Ammon's horn (tissue), 1 donor: ENCODE measurements around the gene KIAA0040.
A peak's percentile ranks its signal among the peaks of the same experiment; 100 is the strongest.

Source experiments
- DNase-seq: peaks from one replicate; pipeline ENCODE4 v3.0.0-alpha.2; 2016; ENCODE audit warnings: low spot score

The KIAA0040 gene

DNA sequence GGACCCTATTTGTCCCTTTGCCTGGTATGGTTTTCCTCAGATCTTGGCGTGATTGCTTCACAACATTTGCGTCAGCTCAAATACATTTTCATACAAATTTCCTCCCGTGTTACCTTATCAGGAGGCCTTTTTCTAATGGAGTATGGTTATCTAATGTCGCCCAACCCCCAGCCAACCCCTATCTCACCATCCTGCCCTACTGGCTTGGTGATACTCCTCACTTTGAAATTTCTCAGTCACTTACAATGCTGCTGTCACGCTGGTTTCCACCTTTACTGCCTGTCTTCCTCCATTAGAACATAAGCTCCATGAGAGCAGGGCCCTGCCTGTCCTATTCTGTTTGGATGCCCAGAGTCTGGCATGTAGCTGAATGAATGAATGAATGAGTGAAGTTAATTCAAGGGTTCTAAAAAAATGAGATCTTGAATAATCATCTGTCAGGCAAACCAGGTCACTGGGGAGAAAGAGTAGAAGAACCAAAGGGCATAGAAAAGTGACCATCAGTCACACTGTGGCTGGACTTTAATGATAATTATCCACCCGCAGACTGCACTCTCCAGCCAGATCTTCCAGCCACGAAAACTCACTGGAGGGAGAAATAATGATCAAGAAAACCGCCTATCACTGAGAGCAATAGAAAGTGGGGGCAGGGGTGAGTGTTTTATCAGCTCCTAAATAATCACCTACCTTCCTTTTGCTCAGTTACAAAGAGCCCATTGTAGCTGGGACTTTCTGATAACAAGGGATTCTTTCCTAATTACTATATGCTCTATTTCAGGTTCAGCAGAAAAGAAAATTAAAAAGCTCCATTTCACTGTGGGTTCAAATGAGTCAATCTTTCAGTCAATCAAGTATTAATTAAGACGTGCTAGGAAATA, 21.3 kb downstream of the KIAA0040 start:
- DNase-seq: no peak

DNA sequence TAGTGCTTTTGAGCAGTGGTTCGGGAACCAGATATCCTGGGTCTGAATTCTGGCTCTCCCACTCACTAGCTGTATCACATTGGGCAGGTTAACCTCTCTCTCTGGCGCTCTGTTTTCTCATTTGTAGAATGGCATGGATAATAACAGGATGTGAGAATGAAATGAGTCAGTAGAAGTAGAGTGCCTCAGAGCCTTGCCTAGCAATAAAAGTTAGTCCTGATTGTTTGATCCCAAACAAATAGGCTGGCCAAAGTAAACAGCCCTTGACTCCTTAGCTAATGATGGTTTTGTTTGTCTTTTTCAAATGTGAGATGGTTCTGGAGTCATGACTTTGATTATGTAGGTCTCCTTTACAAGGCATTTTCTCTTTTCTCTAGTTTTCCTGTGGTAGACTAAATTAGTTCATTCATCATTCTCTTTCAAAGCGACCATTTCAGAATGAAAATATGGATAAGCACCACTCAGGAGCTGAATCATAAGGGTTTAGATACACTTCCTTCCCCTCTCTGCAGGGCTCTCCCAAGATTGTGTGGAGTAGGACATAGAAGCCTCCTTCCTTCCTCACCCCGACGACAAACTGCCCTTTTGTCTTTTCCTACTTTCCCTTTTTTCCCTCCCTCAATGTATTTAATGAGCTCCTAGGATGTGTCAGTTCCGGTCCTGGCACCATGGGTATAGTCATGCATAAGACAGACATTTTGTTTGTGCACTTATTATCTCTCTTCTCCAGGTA, 23.1 kb downstream of the KIAA0040 start:
- DNase-seq: no peak

DNA sequence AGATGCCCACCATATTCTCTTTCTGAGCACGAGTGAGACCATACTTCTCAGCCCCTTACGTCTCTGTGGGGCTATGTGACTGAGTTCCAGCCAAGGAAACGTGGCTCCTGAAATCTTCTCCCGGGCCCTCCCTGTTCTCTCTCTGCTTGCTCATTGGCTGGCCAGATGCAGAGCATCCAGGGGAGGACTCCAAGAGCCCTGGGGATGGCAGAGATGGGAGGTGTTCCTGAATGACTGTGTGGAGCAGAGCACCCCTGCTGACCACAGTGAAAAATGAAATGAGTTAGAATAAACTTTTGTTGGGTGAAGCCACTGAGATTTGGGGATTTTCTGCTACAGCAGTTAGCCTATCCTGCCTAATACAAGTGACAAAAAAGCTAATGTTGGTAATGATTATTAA, 23.8 kb downstream of the KIAA0040 start:
- no peak for DNase-seq

DNA sequence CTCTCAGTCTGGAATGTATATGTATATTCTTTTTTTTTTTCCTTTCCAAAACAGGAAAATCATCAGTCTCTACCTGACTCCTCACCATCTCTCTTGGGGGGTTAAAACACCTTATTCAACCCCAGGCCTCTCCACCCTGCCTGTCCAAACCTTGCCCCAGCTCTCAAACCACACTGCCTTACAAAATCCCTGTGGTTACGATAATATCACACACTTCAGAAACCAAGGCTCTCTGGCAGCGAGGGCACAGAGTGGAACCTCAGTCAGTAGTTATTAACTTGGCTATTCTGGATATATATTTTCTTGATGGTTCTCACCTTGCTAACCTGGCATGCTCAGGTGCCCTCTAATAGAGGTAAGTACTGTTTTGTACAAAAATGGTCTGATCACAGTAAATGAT, 24.7 kb downstream of the KIAA0040 start:
- no peak for DNase-seq

DNA sequence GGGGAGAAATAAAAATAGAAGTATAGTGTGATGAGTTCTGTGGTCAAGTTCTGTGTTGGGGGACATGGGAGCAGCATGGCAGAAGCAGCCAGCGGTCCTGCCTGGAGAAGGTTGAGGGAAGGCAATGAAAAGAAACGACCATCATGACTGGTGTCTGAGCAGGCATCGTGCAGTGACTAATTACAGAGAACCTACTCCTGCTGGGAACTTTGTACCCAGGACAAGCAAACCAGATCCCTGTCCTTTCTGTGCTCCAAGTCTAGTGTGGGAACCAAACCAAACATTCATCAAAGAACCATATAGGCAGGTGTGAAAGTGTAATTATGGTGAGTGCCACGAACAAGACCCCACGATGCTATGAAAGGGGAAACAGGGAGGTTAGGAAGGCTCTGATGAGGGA, 25.8 kb downstream of the KIAA0040 start:
- DNase-seq: no peak

DNA sequence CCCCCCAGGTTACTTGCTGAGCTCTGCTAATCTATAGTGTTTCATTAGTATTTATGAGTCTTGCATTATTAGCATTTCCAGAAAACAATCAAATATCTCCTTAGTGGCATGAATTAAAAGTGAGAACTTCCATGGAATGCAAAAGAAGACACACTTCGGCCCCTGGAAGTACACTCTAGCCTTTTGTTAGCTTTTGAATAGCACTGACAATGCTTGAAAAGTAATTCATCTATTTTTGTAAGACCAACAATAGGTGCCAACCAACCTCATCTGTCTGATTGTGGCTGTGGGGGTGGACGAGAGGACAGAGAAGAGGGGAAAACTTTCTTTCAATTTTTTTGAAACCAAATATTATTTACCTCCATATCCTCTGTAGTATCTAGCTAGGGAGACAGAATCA, 27.8 kb downstream of the KIAA0040 start:
- no peak for DNase-seq

DNA sequence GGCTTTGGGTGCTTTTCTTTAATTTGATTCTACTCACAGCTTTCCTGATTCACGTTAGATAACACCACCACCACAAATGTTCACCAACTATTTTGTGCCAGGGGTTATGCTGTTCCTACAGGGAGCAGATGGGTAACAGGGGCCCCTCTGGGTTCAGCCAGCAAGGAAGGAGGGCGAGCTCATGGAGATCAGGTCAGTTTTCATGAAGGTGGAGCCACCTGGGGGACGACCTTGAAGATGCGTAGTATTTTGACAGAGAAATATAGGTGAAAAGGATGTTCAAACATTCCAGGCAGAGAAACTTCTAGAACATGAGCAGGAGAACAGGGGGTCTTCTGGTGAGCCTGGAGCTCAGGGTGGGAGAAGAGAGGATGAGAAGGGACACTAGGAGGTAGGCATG, 28.9 kb downstream of the KIAA0040 start:
- DNase-seq: no peak

DNA sequence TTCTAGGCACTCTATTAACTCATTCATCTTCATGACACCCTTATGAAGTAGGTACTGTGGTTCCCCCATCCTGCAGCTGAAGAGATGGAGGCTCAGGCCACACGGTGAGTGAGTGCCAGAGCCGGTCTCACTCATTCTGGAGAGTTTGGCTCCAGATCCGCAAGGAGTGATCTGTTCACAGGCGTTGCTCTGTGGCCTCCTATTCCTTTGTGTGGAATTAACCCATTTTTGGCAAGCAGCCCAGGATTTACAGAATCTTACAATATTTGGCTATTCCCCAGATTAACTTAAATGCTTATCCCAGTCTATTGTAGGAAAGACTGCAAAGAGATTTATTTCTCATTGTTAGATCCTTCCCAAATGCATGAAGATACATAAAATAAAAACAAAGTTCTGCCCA, 29.6 kb downstream of the KIAA0040 start:
- DNase-seq: no peak

DNA sequence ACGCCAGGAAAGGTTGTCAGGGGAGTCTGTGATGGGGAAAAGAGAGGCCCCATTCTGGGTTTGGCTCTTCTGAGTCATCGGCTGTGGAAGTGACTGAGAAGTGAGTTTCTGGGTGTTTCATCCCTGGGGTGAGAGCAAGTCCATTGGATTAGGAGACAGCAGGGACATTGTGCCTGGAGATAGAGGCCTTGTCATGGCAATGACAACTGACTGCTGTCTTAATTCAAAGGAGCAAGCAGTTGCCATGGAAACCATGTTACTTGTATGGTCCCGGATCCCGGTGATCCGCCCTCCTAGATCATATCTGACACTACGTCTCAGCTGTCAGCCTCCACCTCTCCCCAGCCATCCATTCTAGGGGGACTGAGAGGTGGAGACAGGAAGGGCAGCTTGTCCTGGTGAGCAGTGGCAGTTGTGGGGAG, 34.4 kb downstream of the KIAA0040 start:
- peak; percentile 36 for DNase-seq

DNA sequence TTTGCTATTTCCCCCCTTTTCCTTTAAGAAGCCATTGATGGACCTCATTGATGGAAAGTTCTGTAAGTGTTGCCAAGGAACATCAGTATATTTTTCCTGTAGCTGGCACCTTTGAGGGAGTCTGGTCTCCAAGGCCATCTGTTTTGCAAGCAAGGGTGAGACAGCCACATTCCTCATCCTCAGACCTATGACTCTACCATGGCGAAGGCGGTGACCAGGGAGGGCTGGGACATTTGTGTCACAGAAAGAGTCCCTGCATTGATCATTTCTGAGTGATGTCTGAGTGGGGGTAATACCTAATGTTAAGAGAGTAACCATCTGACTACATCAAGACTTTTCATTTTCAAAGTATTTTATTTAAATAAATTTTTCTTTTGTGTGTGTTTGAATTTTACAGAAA, 35.4 kb downstream of the KIAA0040 start:
- DNase-seq: no peak

DNA sequence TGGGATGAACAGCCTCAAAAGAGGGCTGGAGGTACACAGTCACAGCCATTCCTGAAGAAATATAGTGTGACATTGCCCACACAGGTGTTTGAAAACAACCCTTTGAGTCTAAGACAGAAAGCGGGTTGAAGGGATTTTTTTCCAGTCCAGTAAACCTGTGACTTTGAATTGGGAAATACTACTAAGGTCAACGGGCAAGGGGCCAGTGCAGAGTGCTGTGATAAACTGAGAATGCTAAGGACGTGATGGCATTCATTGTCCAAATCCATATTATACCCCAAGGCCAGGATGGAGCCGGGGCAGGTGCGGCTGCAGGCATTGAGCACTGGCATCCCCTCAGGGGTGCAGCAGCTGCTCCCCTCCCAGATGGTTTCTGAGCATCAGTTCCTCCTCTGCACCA, 36.6 kb downstream of the KIAA0040 start:
- no peak for DNase-seq

DNA sequence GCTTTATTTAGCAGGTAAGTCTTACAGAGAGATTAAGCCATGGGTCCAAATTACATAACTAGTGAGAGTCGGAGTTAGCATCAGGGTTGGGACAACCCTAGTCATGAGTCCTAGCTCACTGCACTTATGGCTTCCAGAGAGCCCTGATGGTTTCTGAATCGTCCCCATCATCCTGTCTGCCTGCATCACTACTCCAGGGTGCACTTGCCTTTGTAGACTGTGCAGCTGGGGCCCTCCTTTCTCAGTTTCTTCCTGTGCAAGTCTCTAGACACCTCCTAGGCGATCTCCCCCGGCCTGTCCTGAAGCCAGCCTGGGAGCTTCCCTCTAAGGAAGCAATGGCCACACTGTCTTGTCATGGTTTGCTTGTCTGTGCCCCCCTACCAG, 37.1 kb downstream of the KIAA0040 start:
- no peak for DNase-seq

DNA sequence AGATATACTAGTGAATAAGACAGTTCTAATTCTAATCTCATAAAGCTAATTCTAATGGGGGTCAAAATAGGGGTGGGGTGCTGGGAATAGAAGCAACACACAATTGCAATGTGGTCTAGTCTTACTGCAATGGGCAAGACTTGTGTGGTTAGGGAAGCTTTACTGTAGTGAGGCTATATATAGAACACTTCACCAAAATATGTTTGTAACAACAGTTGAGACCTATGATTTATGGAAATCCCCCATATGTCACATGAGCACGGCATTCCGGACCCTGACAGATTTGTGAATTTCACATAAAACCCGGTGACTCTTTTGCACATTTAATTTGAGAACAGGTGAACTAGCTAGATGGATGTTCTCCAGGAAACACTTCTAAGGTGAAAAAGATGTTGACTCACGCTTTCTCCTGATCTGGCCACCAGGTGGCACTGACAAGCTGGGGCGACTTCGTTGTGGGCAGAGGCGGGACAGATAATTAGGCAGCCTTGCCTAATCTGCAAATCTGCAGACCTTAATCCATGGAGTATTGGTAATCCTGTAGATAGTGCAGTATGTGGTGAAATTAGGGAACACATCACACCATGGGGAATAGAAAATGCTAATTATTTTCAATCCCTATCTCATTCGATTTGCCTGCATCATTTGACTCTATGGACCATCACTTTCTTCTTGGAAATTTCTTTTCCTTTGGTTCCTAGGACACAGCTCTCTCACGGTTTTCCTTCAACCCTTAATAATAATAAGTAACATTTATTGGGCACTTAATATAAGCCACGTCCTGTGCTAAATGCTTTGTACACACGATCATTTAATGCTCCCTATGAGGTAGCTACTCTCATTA, 37.7 kb downstream of the KIAA0040 start:
- peak; percentile 74 for DNase-seq

DNA sequence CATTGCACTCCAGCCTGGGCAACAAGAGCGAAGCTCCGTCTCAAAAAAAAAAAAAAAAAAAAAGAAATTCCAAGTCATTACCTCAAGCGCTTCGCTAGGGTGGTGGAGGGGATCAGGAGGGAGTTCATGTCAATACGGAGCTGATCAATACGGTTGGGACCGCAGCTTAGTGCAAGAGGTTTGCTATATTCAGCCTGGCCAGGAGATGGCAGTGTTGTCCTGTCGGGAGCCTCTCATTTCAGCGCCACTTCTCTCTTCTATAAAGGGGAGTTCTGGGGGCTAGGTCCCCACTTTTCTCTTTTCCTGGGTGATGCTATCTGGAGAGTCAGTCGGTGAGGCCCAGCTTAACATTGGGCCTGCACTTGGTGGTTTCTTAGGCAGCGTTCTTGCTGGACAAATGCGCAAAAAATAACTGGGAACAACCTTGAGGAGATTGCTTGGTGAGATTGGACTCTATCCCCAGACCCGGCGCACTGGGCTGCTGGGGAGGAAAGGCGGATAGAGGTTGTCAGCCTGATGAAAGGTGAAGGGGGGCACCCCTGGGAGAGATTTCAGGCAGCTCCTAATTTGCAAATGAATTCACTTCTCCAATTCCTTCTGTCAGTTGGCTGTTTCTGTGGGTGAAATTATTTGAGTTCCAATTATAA, 40.4 kb downstream of the KIAA0040 start:
- peak; percentile 79 for DNase-seq

DNA sequence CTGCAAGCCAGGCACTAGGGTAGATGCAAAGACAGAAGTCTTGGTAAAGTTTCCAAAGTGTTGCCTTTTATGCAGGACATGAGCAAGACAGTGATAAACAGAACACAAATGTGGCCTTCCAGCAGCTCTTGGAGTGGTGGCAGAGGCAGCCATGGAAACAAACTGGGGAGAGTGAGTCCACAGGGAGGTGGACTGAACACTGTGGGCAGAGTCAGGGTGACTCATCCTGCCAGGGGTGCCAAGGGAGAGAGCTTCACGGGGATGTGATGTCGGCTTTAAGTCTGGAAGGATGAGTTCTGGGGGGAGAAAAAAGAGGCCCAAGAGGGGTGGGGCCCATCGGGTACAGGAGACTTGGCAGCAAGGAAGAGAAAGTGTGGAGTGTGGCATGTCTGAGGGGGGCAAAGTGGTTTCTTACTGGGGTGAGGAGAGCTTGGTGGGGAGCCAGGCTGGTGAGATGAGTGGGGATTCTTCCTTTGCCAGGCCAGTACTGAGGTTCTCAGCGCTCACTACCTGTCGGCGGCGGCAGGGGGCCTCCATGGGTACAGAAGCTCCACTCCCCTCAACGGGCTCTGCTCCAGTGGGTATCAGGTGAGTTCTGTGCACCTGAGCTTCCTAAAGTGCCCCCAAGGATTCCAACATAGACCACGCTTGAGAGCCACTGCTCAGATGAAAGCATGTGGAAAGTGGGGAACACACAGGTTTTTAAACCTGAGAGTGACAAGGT, 41.8 kb downstream of the KIAA0040 start:
- no peak for DNase-seq

DNA sequence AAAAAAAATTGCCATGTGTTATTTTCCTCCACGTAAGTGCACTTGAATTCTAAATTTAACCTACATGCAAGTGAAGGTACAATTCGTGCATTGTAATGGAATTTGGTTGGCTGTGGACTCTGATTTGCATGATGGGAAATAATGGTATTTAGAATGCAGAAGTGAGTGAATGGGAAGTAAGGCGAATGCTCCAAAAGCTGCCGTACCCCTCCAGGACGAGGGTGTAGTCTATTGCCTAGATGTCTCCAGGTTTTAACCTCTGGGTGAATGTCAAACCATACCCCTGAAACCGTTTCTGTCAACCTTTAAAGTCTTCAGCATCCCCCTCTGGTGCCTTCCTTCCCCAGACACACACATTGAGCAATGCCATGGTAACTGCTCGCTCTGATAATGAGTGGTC, 44.5 kb downstream of the KIAA0040 start:
- DNase-seq: no peak

DNA sequence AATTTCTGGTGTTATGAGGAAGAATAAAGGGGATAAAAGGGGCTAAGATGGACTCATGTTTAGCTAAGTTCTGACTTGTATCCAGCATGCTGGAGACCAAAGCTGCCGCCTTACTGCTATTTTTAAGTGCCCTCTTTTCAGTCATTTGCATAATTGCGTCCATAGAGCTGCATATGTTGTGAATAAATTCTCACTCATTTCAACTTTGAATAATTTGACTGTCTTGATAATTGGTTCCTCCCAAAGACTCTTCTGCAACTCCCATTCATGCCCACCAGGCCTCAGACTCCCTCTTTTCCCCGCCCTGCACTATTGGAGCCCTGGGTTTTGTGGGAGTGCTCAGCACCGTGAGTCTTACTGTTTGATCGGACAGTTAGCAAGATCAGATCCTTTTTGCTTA, 45.0 kb downstream of the KIAA0040 start:
- DNase-seq: no peak

DNA sequence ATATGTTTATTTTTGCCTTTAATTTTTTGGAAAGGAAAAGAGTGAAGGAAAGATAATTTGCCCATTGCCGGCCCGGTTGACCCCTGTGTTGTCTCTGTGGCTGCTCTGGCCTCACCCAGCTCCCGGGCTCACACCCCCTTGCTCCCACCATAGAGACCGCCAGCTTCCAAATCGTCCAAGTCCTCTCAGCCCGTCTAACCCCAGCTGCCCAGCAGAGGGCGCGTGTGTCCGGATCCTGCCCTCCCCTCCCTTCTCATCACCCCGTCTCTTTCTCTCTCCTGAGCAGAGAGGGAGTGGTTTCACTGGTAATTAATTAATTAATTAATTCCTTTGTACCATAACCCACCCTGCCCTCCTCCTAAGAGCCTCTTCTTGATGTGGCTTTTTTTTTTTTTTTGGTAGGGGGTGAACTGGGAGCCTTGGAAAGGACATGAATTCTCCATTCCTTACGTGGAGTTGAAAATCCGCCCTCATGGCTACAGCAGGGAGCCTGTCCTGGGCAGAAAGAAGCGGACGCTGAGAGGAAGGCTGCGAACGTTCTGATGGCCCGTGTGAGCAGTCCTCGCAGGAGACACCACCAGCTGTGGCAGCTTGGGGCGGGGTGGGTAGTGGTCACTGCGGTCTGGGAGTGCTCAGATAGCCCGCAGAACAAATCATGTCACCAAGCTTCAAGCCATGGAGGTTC, 45.9 kb downstream of the KIAA0040 start:
- DNase-seq: peak; percentile 64

DNA sequence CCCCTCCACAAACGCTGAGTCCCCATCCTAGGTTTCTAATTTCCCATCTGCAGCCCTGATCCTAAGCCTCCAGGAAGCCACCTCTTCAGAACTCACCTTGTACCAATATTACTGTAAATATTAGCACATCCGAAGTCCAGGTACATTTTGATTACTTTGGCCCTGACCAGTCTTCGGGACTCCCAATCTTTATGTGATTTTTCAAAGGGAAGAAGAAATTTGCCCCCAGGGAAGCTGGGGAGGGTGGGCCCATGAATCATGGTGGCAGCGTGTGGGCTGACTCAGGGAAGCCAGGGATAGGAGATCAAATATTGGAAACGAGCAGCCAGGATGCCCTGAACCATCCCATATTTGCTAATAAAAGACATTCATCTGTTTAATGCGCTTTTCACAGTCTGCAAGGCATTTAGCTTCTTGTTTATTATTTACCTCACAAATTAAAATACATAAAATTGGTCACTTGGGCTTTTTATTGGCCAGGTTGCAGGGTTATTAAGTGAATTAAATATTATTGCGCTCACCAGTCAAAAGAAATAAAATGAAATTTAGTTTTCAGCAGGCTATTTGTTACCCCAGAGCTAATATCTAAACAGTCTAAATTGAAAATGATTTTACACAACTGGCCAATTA, 46.6 kb downstream of the KIAA0040 start:
- DNase-seq: no peak

DNA sequence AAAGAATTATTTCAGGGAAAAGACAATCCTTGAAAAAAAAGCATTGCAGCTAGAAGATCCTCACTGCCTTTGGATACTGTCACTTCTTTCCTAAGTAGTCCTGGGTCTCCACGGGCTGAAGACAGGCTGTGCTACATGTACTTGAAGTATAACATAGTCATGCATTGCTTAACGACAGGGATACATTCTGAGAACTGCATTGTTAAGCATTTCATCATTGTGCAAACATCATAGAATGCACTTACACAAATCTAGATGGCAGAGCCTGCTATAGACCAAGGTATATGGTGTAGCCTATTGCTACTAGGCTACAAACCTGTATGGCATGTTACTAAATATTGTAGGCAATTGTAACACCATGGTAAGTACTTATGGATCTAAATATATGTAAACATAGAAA, 54.0 kb downstream of the KIAA0040 start:
- DNase-seq: no peak
